Activated CD4-positive, alpha-beta memory T cell treated with anti-CD3 and anti-CD28 coated beads, Interleukin-2, amount 10 ng/mL, durations not matched to agents 7 days and 5 days (primary cell): ENCODE measurements around the gene MYL12B. TPM values are rescaled to one million over a fixed set of nuclear protein-coding genes. Genes with fewer than 3 reads are reported as not detected.

Experiments
- CTCF ChIA-PET: fragments of 350-600 bp; sonication (Branson Sonifier 250); formaldehyde crosslinking; loops from one replicate; lab custom pipeline; 2021; ENCODE audit warnings: antibody characterized with exemption, inconsistent platforms; lab: Charles Lee
- POLR2A ChIA-PET: fragments of 350-600 bp; sonication (Branson Sonifier 250); formaldehyde crosslinking; loops from one replicate; lab custom pipeline; 2021; ENCODE audit warnings: antibody characterized with exemption; lab: Charles Lee
- DNase-seq: peaks from one replicate; pipeline ENCODE4 v3.0.0-alpha.2; 2020
- H3K27ac Mint-ChIP-seq: one replicate; pipeline ENCODE4 v1.8.0; 2021; ENCODE audit warnings: mild to moderate bottlenecking, mixed read lengths
- H3K27me3 Mint-ChIP-seq: one replicate; pipeline ENCODE4 v1.8.0; 2021; ENCODE audit warnings: mixed read lengths
- H3K36me3 Mint-ChIP-seq: one replicate; pipeline ENCODE4 v1.8.0; 2021; ENCODE audit warnings: low read depth, mixed read lengths
- H3K4me1 Mint-ChIP-seq: one replicate; pipeline ENCODE4 v1.8.0; 2021; ENCODE audit warnings: mixed read lengths
- H3K4me3 Mint-ChIP-seq: one replicate; pipeline ENCODE4 v1.8.0; 2021; ENCODE audit warnings: mild to moderate bottlenecking, mixed read lengths
- H3K9me3 Mint-ChIP-seq: one replicate; pipeline ENCODE4 v1.8.0; 2021; ENCODE audit warnings: mixed read lengths
- total RNA-seq, 2 experiments: library from RNA; stranded (reverse); gene quantifications; one replicate each; pipeline ENCODE4 v1.2.3, GENCODE V29; 2021

The MYL12B gene
- total RNA-seq, 2 experiments from 2014 or later: 371 to 378 TPM

- Mint-ChIP-seq H3K9me3 (no peaks in the 10 kb centered on the region), H3K4me1 (peaks cover 25% of the 10 kb centered on the region), H3K36me3 (no peaks in the 10 kb centered on the region), H3K27me3 (peaks cover 9% of the 10 kb centered on the region), H3K27ac (no peak overlapping the region), H3K4me3 (no peak overlapping the region)
- DNase-seq: no peak
- POLR2A ChIA-PET: no interaction called here
- CTCF ChIA-PET: no interaction called here
These were observed 59.3 kb downstream of the MYL12B start for GRCh38 chr18:3321133-3321812.

DNA sequence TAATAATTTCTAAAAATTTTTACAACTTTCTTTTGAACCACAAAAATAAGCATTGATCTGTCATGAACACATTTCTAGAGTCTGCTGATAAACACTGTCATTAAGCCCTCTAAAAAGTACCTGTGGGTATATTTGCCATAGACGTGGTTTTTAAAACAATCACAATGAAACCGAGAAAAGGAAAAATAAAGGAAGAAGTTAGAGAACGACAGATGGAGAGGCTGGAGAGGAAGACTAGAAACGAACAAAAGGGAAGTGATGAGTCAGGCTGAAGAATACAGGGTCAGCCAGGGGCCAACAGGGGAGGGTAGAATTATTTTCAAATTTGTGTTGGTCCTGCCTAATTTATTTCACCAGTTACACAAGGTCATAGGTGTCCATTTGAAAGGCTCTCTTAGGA lies 62.0 kb downstream of the MYL12B start:
- POLR2A ChIA-PET: no interaction called here
- no peaks in the 10 kb centered on the region for H3K36me3 Mint-ChIP-seq
- CTCF ChIA-PET: interaction anchor here (1.6 to 1.7 kb wide), 2 partner anchors 11 to 131 kb away, joined by 9 to 14 read pairs; no protein-coding TSS in a partner anchor
- peaks cover 9% of the 10 kb centered on the region for H3K27me3 Mint-ChIP-seq
- H3K9me3 Mint-ChIP-seq: no peaks in the 10 kb centered on the region
- H3K27ac Mint-ChIP-seq: no peak overlapping the region
- no peak for DNase-seq
- H3K4me3 Mint-ChIP-seq: no peak overlapping the region
- H3K4me1 Mint-ChIP-seq: peaks cover 21% of the 10 kb centered on the region

Other genes starting within 250 kb of the MYL12B start
- 10 to 100 TPM; 78.4 to 79.6 TPM for gene LPIN2, start 249.0 kb upstream of the MYL12B start, total RNA-seq
- gene MYOM1, start 42.2 kb upstream of the MYL12B start, total RNA-seq: 1 to 10 TPM; 1.7 to 2.4 TPM
- 1,000 to 10,000 TPM; 1,118 to 1,119 TPM for gene MYL12A, start 14.3 kb upstream of the MYL12B start, total RNA-seq
- 10 to 100 TPM; 23.3 to 24.7 TPM for gene TGIF1, start 188.0 kb downstream of the MYL12B start, total RNA-seq